Cerebellar cortex (tissue), 1 donor: ENCODE results near the gene ANKRD9.
"Not testable (repeated sequence)": the region's sequence is repeated elsewhere in the genome, so short reads cannot be mapped to it uniquely, and the experiment has no call there.

Source experiments
- DNase-seq: peaks from one replicate; pipeline ENCODE4 v3.0.0-alpha.2; 2015; ENCODE audit warnings: low spot score

ANKRD9 gene

GRCh38 chr14:102538602-102539543, 29.3 kb upstream of the ANKRD9 start:
- no peak for DNase-seq

GRCh38 chr14:102537981-102538601, 28.5 kb upstream of the ANKRD9 start:
- DNase-seq: no peak

GRCh38 chr14:102532204-102532658, 22.7 kb upstream of the ANKRD9 start:
- no peak for DNase-seq

- no peak for DNase-seq
These were observed 21.4 kb upstream of the ANKRD9 start for GRCh38 chr14:102530828-102531478.

- no peak for DNase-seq
These were observed 19.0 kb upstream of the ANKRD9 start for GRCh38 chr14:102528431-102529170.

DNA sequence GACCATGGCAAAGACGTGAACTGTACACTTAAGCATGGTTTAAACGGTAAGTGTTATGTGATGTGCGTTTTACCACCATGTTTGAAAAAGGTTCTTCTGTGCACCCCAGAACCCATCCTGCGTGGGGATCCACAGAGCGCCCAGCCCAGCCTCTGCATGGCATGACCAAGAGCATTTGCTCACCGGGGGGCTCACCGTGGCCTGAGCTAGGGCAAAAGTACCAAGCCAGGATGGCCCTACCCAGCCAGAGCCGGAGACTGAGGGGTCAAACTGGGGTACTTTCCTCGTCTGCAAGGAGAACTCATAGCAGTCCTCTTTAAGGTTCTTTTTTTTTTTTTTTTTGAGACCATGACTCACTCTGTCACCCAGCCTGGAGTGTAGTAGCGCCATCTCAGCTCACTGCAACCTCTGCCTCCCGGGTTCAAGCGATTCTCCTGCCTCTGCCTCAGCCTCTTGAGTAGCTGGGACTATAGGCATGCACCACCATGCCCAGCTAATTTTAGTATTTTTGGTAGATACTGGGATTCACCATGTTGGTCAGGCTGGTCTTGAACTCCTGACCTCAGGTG, 16.4 kb upstream of the ANKRD9 start:
- no peak for DNase-seq

DNA sequence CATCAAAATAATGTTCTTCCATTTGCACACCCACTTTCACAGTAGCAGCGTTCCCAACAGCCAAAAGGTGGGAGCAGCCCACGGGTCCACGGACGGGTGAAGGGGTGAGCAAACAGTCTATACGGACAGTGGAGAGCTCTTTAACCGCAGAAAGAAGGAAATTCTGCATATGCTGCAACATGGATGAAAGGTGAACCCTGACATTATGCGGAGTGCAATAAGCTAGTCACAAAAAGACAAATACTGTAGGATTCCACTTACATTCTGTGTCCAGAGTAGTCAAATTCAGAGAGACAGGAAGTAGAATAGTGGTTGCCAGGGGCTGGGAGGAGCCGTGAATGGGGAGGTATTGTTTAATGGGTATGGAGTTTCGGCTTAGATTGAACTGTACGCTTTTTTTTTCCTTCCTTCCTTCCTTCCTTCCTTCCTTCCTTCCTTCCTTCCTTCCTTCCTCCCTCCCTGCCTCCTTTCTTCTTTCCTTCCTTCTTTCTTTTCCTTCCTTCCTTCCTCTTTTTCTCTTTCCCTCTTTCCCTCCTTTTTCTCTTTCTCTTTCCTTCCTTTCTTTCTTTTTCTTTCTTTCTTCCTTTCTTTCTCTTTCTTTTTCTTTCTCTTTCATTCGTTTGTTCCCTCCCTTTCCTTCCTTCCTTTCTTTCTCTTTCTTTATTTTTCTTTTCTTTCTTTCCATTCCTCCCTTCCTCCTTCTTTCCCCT, 15.8 kb upstream of the ANKRD9 start:
- peak; percentile 75 for DNase-seq

DNA sequence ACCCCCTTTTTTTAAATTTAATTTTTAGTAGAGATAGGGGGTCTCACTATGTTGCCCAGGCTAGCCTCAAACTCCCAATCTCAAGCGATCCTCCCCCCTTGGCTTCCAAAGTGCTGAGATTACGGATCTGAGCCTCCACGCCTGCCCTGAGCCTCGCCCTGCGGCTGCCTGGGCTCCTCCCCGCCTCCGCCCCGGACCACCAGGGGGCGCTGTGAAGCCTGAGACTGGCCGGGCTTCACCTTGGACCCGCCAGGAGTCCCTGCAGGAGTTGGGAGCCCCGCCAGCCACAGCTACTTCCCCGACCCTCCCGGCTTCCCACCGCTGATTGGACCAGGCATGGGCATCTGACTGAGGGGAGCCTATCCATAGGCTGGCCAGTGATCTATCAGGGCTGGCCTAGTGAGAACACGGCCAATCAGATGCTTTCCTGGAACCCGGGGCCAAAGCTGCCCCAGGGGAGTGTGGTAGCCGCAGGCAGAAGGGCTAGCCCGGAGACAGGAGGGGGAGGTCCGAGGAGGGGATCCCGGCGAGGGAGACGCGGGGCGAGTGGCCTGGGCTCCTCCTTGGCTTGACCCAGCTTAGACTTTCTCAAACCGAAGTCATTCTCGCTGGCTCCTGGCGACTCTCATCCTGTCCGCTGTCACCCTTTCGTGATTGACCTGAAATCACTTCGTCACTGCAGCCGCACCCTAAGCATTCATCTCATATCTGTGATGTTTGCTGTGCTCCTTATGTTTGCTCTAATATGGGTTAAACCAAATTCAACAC, 15.1 kb upstream of the ANKRD9 start:
- peak; percentile 99 for DNase-seq

GRCh38 chr14:102523569-102524450, 14.2 kb upstream of the ANKRD9 start:
- no peak for DNase-seq

DNA sequence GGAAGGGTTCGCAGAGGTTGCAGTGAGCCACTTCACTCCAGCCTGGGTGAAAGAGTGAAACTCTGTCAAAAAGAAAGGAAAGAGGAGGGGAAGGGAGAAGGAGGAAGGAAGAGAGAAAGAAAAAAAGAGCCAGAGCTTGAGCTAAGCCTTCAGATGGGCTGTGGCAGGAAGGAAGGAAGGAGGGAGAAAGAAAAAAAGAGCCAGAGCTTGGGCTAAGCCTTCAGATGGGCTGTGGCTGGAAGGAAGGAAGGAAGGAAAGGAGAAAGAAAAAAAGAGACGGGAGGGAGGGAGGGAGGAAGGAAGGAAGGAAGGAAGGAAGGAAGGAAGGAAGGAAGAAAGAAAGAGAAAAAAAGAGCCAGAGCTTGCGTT, 13.6 kb upstream of the ANKRD9 start:
- DNase-seq: no peak

DNA sequence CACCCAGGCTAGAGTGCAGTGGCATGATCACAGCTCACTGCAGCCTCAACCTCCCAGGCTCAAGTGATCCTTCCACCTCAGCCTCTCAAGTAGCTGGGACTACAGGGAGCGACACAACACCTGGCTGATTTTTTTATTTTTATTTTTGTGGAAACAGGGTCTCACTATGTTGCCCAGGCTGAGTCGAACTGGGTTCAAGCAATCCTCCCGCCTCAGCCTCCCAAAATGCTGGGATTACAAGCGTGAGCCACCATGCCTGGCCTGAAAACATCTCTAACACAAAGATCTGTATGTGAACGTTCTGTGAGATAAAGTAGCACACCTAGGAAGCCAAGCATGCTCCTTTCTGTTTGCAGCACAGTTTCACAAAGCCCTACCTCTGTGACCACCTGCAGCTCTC, 10.1 kb upstream of the ANKRD9 start:
- not testable (repeated sequence) for DNase-seq

DNA sequence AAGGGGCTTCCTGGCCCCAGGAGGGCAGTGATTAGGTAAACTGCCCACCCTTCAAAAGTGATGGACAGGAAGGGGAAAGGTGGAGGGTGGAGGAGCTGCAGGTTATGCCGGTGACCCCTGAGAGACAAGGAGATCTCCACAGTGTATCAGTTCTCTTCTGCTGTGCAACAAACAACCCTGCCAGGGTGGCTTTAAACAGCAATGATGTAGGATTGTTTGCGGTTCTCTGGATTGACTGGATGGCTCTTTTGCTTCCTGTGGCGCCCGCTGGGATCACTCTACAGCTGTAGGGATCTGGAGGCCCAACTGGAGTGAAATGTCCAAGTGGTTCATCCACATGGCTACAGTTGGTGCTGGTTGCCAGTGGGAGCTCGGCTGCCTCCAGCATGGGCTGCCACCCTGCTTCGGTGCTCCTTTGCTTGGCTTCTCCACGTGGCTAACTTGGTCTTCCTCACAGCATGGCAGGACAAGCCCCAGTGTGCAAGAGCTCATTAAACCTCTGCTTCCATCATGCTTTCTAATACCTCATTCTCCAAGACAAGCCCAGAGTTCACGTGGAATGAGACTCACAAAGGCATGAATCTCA, 8.6 kb upstream of the ANKRD9 start:
- no peak for DNase-seq

DNA sequence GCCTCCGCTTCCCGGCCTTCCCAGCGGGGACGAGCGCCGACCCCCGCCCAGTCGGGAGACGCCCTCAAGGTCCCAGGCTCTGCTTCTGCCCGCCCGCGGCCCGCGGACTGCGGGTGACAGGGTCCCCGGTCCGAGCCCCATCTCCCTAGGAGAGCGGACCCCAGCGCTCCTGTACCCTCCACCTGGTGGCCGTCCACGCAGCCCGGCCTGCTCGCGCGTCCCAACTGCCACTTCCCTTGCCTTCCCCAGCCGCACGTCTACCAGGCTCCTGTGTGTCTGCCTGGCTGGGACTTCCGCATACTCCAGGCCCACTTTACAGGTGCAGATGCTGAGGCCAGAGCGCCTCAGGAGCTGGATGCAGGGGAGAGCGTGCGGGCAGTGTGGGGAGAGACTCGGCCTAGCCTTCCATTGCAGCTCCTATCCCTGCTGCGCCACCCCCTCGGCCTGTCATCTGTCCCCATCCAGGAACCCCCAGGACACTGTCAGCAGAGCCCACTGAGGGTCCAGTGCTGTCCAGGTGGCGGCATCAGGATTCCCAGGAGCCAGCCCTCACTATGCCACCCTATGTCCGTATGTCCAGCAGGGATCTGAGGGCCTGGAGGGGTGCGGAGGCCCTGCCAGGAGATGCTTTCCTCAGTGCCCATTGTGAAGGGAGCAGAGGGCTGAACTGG, 8.0 kb upstream of the ANKRD9 start:
- no peak for DNase-seq

DNA sequence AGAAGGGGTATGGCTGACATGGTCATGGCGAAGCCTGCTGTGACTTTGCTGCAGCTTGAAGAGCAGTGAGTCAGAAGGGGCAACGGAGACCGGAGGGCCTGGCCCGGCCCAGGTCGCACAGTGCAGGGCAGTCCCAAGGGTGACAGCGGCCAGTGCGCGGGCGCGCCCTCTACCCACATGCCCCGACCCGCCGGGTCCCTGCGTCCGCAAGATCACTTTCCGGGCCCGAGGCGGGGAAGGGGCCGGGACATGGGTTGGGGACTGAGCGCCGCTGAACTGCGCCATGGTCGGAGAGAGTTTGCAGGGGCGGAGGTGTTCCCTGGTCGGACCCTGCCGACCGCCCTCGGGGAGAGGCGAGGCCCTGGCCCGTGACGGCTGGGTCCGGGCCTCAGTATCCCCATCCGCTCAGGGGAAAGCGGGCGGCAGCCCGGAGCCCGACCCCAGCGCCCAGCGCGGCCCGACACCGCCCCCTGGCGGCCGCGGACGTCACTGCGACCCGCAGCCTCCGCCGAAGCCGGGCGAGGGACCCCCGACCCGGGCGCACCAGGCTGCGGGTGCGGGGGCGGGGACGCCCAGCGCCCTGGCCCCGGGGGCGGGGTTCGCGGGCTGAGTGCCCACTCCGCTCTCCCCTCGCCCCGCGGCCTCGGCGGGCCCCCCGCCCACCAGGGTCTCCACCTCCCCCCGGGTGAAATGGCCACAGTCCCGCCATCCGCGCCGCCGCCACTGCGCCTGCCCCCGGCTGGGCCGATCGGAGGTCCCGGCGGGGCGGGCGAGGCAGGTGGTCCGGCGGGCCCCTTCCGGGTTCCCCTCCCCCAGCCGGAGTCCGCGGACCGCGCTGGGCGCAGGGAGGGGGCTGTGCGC, 7.2 kb upstream of the ANKRD9 start:
- DNase-seq: peak; percentile 47

DNA sequence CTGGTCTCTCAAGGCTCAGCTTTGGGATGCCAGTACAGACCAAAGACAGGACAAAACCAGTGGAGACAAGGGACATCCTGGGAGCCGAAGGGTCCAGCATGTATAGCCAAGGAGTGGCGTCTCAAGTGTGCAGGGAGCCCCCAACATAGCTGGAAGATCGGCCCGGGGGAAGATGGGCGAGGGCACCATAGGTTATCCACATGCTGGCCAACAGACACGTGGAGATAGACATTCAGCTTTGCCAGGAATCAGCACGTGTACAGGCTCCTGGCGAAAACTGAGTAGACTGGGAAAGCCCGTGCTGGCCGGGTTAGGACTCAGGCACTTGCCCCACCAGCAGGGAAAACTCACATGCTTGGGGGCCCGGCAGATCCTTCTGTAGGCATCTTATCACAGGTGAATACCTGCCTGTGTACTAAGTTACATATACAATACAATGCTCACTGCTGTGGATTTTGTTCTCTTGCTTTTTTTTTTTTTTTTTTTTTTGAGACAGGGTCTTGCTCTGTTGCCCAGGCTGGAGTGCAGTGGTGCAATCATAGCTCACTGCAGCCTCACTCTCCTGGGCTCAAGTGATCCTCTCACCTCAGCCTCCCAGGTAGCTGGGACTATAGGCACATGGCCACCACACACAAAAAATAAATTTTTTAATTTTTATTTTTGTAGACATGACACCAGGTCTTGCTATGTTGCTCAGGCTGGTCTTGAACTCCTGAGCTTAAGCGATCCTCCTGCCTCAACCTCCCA, 5.6 kb upstream of the ANKRD9 start:
- DNase-seq: no peak

DNA sequence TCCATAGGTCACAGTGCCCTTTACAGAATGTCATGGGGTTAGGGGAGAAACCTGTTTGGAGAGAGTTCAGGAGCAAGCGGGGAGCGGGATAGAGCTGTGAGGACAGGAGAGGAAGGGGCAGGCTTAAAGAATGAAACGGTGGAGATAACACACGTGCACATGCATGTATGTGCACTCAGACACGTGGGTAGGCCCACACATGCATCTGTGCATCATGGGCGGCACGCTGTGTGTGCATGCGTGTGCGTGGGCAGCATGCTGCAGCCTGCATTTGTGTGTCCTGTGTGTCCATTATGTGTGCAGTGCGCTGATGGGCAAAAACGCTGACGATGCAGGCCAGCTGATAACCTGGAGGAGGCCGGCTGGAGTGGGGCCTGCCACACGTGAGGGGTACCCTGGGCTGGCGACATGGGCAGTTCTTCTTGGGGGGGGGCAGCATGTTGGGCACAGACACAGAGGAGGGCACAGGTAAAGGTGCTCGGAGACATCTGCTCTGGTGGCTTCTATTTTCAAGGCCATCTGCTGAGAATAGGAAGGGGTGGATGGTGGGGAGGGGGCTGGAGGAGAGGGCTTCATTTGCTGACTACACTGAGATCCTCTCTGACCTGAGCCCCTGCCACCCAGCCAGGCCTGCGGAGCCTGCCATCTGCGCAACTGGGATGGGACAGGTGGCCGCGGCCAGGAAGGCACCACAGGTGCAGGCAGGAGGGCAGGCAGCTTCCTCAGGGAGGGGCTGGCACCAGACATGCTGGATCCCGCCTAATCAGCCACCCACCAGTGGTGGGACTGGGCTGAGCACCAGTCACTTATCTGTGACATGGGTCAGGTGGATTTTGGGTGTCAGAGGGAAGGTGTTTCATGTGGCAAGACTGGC, 4.6 kb upstream of the ANKRD9 start:
- no peak for DNase-seq
